HG02973 (cell line): ENCODE data around the gene DMAP1.
"Not testable (repeated sequence)": the region's sequence is repeated elsewhere in the genome, so short reads cannot be mapped to it uniquely, and the experiment has no call there.

ENCODE experiments used
- ATAC-seq: cut with Tn5 transposase; IDR thresholded peaks from one replicate; pipeline ENCODE4 v1.9.1; 2021; ENCODE audit warnings: moderate library complexity; ENCODE audit not compliant: unreplicated experiment

DMAP1 gene, protein sequence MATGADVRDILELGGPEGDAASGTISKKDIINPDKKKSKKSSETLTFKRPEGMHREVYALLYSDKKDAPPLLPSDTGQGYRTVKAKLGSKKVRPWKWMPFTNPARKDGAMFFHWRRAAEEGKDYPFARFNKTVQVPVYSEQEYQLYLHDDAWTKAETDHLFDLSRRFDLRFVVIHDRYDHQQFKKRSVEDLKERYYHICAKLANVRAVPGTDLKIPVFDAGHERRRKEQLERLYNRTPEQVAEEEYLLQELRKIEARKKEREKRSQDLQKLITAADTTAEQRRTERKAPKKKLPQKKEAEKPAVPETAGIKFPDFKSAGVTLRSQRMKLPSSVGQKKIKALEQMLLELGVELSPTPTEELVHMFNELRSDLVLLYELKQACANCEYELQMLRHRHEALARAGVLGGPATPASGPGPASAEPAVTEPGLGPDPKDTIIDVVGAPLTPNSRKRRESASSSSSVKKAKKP

GRCh38 chr1:44213222-44214112 lies at the start of gene DMAP1:
DMAP1 (plus strand) TSS chr1:44213471; CDS start chr1:44213754, 283 bp downstream.
- ATAC-seq: peak; percentile 58

DNA sequence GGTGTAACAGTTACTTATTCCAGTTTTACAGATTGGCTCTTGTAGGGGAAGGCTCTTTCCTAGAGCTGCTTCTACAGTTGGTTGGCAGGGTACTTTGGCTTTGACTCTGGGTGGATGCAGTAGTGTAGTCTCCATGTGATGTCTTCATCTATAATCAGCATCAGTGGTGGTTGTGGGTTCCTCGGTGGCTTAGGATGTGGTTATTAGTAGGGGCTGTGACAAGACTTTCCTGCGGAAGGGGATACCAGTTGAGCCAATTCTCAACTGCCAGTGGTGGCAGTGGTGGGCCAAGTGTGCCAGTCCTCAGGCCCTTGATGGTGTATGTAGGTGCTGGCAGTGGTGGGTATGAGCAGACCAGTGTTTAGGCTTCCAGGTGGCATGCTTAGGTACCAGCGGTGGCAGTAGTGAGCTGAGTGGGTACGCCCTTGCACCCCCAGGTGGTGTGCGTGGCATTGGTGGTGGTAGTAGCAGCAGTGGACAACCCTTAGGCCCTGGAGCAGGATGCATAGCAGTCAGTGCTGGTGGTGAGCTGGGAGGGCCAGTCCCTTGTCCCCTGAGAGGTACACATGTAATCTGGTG lies 44.7 kb upstream of the DMAP1 start:
- ATAC-seq: no peak

GRCh38 chr1:44170281-44170823 lies 42.9 kb upstream of the DMAP1 start:
- ATAC-seq: no peak

GRCh38 chr1:44174630-44175029 lies 38.6 kb upstream of the DMAP1 start:
- no peak for ATAC-seq

DNA sequence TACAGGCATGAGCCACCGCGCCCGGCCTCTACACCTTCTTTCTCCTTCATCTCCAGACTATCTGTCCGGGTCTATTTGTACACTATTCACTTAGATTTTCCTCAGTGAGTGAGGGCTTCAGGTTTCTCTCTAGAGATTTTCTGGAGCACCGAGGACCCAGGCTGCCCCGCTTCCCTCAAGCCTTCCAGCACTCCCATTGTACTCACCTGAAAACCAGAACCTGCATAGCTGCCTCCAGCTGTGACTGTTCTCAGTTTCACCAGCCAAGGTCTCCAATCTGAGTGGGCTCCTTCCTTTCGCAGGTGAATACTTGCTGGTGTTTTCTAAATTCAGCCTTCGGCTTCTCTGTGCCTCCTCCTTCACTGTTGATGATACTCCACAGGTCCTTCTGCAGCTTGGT lies 12.9 kb upstream of the DMAP1 start:
- ATAC-seq: no peak

GRCh38 chr1:44206545-44206944 lies 6.7 kb upstream of the DMAP1 start:
- not testable (repeated sequence) for ATAC-seq

DNA sequence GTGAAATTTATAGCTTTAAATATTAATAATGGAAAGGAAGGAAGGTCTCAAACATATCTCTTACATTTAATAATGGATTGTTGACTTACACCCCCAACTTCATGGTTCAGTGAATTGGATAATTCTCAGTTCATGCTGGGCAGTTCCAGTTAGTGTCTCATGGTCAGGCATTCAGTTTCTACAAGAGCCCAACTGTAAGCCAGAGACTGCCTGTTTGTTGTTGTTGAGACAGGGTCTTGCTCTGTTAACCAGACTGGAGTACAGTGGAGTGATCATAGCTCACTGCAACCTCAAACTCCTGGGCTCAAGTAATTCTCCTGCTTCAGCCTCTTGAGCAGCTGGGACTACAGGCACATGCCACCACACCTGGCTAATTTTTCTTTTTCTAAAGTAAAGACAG lies 5.0 kb upstream of the DMAP1 start:
- ATAC-seq: no peak

- ATAC-seq: no peak
Observed at GRCh38 chr1:44210595-44210994, 2.7 kb upstream of the DMAP1 start.

DNA sequence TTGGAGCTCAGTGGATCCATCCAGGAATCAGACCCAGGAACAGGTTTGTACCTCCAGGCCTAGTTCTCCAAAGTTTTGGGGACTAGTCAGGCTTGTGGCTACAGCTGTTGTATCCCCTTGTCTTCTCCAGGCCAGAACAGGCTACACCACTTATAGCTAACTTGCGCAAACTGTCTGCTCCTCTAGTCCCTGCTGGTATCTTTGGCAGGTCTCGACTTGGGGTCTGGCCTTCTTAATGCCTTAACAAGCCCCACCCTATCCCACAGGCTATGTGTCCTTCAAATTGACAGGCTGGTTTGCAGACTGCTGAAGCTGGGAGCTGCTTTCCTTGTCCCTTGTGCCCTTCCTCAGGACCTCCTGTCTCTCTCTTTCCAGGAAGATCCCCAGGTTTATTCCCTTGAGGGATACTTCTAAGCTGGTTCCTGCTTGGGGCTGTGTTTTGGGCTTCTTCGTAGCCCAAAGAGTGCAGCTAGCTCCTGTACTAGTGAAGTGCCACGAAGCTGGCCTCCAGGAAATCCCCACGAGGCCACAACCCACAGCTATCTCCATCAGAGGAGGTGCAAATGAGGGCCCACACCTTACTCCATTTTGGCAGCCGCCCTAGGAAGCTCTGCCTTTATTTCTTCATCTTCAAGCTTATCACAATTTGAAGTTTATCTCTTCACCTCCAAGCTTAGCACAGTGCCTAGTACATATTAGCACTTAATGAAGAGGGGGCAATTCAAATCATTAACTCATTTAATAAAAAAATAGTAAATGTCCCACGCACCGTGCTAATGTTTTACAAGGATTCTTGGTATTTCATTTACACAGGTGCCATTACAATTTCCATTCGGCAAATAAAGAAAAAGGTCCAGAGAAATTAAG lies 683 bp upstream of the DMAP1 start:
- ATAC-seq: no peak

GRCh38 chr1:44217809-44218410 lies 4.6 kb downstream of the DMAP1 start:
- no peak for ATAC-seq

DNA sequence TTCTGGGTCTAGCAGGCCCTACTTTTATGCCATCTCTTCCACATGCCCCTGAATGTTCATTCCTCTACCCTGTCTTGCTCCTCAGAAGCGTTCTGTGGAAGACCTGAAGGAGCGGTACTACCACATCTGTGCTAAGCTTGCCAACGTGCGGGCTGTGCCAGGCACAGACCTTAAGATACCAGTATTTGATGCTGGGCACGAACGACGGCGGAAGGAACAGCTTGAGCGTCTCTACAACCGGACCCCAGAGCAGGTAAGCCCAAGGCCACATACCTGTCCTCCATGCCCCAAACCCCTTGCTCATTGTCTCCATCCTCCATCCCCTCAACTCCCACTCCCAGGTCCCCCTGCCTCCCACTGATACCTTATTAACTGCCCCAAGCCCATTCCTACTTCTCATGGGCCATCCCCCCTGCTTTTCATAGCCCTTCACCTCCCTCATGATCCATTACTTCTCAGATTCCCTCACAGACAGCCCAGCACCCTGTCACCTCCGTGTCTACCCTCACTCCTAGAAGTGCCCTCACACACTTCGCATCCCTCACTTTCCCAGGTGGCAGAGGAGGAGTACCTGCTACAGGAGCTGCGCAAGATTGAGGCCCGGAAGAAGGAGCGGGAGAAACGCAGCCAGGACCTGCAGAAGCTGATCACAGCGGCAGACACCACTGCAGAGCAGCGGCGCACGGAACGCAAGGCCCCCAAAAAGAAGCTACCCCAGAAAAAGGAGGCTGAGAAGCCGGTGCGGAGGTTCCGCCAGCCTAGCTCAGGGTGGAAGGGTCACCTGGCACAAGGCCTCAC lies 5.4 kb downstream of the DMAP1 start:
- ATAC-seq: no peak

DNA sequence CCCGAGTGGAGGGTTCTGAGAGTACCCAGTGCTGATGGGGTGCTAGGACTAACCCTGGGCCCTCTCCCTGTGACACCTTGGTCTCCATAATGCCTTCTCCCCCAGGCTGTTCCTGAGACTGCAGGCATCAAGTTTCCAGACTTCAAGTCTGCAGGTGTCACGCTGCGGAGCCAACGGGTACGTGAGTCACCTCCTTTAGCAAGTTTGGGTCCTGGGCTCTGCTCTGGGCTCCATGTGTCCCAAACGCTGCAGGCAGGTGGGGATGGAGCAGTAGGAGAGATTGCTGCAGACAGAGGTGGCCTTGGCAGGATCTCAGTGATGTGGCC lies 6.0 kb downstream of the DMAP1 start:
- no peak for ATAC-seq

DNA sequence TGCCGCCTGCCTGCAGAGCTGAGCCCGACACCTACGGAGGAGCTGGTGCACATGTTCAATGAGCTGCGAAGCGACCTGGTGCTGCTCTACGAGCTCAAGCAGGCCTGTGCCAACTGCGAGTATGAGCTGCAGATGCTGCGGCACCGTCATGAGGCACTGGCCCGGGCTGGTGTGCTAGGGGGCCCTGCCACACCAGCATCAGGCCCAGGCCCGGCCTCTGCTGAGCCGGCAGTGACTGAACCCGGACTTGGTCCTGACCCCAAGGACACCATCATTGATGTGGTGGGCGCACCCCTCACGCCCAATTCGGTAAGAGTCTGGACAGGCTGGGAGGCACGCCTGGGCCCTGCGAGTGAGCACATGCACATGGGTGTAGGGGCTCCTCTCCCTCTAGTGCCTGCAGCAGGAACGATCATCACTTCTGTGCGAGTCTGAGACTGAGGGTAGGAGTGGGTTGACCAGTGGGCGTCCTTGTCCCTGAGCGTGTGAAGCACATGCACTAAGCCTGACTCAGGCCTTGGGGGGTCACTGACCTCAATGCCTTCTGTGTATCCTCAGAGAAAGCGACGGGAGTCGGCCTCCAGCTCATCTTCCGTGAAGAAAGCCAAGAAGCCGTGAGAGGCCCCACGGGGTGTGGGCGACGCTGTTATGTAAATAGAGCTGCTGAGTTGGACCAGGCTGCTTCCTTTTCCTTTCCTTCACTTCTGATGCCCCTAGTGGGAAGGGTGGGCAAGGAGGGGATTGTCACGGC lies 6.9 kb downstream of the DMAP1 start:
- ATAC-seq: no peak

DNA sequence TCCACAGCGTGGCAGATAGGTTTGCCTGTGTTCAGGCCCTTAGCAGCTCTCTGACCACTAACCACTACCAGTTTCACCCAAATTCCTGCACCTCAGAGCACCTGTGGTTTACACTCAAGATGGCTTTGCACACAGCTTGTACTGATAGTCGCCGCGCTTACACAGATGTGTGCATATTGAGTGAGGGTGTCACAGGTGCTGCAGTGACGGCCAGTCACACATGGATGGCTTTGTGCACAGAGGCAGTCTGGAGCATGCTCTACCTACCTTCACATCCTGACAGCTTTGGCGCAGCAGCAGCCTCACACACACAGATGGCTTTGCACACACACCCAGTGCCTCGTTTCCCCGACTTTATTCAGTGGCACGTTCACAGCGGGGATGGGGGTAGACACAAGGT lies 7.5 kb downstream of the DMAP1 start:
- ATAC-seq: no peak

GRCh38 chr1:44221769-44222168 lies 8.5 kb downstream of the DMAP1 start:
- no peak for ATAC-seq

- no peak for ATAC-seq
Observed at GRCh38 chr1:44222397-44223186, 9.3 kb downstream of the DMAP1 start.

GRCh38 chr1:44223187-44223610 lies 9.9 kb downstream of the DMAP1 start:
- no peak for ATAC-seq

GRCh38 chr1:44225761-44226160 lies 12.5 kb downstream of the DMAP1 start:
- ATAC-seq: no peak
